GM19467 (cell line): ENCODE results near the gene IGSF21.
"Not testable (repeated sequence)": the region's sequence is repeated elsewhere in the genome, so short reads cannot be mapped to it uniquely, and the experiment has no call there.

Experiments
- ATAC-seq: cut with Tn5 transposase; IDR thresholded peaks from one replicate; pipeline ENCODE4 v1.9.1; 2021; ENCODE audit warnings: mild to moderate bottlenecking, moderate library complexity; ENCODE audit not compliant: unreplicated experiment

The IGSF21 gene

DNA sequence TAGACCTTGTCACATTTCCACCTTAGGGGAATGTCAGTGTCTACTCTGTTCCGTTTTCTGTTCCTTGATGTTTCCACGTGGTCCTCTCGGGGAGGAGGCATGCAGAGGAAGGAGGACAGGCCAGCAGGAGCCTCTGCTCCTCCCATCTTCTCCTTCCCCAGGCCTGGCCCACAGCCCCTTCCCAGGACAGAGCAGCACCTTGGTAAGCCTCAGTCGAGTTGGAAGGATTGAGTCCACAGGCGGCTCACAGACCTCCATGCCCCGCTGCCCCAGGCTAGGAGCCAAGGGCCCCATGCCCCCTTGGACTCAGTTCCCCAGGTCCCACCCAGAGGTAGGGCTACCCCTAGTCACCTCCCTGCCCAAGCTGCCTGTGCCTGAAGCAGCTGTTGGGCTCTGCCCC, 36.5 kb downstream of the IGSF21 start:
- no peak for ATAC-seq

DNA sequence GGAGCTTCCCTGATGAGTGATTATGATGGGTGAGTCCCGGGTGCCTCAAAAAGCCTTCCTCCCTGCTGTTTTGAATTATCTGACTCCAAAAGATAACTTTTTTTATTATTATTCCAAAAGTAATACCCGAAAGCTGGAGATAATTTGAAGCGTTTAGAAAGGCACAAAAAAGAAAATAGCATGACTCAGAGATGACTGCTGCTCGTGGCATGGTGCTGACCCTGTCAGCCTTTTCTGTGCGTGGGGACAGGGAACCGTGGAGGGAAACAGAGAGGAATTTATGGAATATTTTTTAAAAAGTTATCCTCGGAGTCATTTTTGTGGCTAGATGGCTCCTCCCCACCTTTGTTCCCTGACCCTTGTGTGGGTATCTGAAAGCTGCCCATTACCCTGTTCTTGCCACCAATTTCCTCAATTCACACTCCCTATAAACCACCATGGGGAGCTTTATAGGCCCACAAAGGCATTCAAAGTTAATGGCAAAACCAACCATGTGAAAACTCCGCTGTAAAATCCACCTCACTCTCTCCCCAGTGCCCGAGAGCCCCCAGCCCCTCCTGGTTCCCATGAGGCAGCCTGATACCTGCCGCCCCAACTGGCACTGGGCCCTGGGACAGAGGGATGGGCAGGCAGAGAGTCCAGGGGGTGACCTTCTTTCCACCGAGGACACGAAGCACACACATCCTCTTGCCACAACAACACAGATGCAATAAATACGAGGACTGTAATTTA, 37.5 kb downstream of the IGSF21 start:
- no peak for ATAC-seq

DNA sequence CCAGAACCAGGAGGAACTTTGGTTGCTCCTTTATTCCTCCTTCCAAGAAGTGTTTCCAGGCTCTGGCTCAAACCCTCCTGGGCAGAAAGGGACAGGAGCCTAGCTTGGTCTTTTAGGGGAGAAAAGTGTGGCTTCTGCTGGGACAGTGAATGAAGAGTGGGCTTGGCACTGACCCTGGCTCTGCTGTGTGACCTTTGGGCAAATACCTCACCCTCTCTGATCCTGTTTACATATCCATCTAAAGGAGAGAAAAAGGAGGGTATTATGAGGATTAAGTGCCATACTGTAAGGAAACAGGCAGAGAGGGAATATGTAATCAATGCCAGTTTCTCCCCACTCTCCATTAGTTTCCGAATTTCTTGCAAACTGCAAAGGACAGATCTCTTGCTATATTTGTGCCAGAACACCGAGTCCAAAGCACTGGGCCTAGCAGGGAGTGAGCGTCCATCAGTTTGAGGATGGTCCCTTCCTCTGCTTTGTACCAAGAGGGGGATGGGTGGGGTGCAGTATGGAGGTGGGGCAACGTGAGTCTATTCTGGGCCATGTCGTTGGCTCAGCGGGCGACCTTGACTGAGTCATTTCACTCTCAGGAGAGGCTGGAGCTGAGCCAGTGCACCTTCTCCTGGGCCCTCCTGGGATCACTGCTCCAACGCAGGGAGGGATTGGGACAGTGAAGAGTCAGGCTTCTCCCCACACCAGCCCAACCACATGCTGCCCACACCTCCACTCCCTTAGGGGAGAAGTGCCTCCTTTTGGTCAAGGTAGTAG, 38.4 kb downstream of the IGSF21 start:
- no peak for ATAC-seq

DNA sequence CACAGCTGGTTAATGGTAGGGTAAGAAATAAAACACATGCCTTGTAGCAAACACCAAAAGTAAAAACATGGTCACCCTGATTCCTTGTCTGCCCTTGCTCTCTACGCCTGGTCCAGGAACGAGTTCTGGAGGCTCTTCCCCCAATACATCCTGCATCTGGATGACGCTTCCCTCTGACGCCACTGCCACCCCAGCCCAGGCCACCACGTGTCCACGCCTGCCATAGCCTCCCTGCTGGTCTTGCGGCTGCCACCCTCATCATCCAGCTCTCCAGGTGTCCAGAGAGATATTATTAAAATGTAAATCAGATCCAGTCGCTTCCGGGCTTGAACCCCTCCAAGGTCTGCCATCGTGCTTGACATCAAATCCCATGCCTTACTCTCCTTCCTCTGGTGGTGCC, 39.3 kb downstream of the IGSF21 start:
- no peak for ATAC-seq

DNA sequence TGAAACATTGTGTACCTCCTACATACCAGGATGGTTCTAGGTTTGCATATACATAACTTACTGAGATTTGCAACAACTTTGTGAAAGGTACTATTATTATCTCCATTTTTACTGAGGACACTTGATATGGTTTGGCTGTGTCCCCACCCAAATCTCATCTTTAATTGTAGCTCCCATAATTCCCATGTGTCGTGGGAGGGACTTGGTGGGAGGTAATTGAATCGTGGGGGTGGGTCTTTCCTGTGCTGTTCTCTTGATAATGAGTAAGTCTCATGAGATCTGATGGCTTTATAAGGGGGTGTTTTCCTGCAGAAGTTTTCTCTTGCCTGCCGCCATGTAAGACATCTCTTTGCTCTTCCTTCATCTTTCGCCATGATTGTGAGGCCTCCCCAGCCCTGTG, 40.1 kb downstream of the IGSF21 start:
- no peak for ATAC-seq

DNA sequence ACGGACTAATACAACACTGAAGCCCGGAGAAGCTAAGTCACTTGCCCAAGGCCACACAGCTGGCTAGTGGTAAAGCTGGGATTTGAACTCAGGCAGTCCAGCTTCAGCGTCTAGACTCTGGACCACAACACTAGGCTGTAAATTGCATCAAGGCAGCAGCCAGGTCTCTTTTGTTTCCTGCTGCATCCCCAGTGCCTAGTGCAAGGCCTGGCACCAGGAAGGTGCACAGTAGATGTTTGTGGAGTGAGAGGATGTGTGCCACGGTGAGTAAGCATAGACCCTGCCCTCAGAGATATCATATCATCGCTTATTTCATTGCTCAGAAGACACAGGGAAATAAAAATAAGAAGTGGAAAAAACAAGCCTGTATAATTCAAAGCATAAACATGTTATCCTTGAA, 40.9 kb downstream of the IGSF21 start:
- no peak for ATAC-seq

DNA sequence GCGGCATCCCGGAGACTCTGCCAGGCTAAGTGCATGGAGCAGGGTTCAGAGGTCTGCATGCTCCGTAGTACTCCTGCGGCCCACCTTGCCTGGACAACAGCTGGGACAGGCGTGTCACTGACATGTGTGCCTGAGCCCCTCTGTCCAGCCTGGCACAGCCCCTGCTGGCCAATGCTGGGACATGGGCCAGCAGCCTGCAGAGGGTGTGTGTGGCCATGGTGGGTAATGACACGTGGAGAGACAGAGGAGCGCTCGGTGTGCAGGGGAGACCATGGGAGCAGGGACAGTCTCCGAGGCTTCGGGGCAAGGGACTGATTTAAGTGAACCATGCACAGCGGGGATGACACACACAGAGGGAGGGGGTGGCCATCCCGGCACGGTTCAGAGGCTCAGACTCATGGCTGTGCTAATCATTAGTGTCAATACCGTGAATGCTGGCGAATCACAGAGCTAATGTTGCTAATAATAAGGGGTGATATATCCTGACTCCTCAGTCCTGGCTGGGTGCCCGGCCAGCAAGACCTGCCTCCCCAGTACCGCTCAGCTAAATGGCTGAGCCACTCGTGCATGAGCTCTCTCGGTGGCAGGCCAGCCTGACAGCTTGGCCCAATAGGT, 41.5 kb downstream of the IGSF21 start:
- ATAC-seq = no peak

DNA sequence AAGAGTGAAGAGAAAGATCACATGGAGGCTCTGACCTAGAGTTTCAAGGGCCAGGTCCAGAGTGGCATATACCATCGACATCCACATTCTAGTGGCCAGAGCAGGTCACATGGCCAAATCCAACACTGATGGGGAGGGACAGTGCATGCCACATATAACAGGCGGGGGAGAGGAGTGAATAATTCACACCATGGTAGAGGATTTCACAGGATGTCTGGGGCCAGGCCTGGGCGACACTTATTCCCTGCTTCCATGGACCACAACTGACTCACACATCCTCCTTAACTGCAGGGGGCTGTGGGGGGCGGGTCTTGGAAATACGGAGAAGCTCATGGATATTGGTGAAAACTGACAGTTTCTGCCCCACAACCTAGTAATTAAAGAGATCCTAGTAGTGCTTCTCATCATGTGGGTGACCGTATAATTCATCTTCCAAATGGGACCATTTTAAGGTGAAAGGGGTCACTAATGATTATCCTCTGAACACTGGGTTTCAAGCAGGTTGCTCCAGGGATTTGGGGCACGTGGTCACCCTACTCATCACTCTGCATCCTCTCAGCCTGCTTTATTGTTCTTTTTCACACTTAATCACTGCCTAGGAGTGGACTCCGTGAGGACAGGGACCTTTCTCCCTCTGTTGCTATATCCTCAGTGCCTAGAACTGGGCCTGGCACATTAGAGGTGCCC, 44.0 kb downstream of the IGSF21 start:
- ATAC-seq = no peak

DNA sequence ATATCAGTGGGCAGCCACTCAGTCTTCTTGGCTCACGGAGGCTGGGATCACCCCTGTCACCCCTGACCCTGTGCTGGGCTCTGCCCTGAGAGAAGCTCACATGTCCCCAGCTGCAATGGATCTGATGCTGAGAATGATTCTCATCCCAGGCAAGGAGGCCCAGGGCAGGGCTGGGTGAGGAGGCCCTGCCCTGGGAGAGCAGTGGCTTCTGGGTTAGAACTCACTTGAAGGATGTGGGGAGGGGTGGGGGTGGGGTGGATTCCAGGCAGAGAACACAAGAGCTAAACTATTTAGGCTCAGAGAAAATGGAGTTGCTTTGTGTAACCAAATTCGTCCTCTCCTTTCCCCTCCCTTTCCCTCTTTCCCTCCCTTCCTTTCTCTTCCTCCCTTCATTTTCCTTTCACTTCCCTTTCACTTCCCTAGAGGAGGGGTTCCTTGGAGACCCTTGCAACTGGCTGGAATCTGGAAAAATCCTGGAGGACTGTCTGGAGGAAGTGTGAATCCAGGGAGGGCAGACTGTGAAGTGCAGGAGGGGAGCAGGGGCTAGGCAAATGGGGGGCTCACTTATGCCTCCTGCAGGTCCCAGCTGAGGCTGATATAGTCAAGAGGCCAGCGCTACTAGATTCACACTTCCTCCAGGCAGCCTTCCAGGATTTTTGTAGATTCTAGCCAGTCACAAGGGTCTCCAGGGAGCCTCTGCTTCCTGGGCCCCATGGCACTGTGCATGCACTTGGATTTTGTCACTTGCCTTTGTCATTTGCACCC, 47.0 kb downstream of the IGSF21 start:
- ATAC-seq = no peak

DNA sequence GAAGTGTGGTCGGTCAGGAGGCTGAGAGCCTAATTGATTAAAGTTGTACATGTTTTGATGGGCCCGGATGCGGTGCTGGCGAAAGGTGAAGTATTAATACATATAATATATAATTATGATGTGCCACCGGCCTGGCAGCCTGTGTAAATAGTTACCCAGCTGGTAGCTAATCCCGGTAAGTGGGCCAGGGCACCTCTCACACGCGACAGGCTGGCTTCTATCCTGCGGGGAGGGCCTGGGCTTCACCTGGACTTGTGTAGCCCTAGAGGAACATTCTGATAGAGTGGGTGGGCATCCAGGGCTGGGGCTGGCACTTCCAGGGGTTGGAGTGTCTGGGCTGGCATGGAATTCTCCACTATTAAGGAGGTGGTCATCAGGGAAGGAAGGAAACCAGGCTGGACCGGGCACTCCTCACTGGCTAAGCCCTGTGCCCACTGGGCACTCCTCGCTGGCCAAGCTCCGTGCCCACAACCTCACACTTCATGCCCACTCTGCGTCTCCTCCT, 48.3 kb downstream of the IGSF21 start:
- ATAC-seq = no peak

DNA sequence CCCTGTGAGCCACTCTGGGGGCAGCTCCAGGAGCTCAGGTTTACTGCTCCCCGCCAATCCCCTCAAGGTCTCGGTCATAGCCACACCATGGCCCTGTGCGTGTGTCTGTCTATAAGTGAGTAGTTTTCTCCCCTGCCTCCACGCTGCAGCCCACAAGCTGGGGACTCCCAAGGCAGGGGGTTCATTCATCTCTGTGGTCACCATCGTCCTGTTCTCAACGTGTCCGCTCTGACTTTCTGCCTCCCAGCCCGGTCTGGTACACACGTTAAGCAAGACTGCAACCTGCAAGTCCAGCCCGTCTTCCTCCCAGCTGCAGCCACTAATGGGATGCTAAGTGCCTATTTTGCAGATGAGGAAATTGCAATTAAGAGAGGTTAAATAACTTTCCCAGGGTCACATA, 49.8 kb downstream of the IGSF21 start:
- ATAC-seq = no peak

DNA sequence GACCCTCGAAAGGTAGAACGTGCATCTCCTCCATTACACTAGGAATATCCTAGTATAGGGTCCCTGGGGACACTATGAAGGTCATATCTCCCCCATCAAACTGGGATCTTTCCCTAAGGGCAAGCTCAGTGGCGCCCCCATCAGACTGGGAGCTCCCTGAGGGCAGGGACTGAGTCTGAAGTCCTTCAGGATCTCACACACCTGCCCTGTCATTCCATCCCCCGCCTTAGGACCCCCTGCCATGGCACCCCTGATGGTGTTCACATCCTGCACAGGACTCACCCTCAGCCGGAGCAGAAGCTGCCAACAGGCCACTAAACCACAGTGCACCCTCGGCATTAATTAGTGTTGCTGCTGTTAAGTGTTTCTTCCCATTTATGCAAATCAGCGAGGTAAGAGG, 50.4 kb downstream of the IGSF21 start:
- no peak for ATAC-seq

DNA sequence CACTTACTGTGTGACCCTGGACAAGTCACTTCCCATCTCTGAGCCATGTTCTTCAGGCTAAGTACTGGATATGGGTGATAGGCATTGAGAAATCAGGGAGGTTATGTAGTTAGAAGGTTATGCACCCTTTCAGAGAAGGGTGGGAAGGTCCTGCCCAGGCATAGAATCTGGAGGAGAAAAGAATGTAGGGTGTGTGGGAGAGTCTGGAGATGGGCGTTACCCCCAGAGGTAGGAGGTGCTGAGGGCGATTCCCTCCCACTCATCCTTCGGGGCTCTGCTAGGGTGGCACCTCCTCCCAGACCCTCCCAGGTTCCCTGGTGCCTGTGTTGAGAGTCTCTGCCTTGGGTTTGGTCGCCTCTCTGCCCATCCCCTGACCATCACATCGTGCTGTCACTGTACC, 51.1 kb downstream of the IGSF21 start:
- no peak for ATAC-seq

DNA sequence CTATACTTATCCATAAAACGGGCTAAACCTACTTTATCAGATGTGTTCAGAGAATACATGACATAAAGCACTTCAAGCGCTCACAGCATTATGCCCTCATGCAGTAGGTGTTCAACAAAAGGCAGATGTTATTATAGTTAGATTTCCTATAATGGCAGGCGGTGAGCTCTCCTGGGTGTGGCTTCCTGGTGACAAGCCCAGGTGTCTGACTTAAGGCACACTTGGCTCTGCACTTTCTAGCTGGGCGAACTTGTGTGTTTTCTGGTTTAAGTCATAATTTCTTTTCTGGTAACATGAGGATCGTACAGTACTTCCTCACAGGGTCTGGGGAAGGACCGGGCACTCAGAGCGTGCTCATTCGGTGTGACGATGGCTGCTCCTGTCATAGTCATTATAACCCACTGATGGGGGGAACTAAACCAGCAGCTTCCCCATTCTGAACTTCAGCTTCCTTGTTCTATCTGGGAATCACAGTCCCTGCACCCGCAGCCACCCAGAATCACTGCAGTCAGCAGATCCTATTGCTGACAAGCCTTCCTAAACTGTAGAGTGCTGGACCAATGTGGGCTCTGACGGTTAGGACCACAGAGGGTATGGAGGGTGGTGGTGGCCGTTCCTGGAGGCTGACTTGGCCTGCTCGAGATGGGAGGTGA, 52.8 kb downstream of the IGSF21 start:
- no peak for ATAC-seq

DNA sequence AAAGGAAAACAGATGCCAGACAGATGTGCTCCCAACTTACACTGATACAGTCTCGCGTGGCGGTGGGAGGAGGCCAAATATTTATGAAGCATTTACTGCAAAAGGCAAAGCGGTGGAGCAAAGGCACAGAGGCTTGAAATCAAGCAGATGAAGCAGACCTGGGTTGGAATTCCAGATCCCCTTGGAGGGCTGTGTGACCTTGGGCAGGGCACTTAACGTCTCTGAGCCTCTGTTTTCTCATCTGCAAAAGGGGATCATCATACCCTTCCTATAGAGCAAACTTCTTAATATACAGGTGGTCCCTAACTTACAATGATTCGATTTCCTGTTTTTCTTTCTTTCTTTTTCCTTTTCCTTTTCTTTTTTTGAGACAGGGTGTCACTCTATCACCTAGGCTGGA, 54.1 kb downstream of the IGSF21 start:
- no peak for ATAC-seq

DNA sequence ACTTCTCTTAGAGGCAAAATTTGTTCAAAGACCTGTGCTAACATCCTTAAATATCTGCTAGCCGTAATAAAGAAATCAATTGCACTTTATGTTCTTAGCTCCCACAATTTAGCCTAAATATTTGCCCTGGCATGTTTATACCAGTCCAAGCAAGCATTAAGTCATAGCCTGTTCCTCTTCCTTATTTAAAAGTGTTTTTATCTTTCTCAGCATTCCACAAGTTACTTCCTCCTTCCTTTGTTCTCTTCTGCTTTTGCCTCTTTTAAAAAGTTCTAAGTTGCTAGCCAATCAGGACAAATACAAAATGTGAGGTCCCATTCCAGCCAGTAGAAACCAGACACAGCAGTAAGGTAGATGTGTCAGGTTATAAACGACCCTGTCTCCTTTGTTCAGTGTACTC, 58.0 kb downstream of the IGSF21 start:
- ATAC-seq = not testable (repeated sequence)

DNA sequence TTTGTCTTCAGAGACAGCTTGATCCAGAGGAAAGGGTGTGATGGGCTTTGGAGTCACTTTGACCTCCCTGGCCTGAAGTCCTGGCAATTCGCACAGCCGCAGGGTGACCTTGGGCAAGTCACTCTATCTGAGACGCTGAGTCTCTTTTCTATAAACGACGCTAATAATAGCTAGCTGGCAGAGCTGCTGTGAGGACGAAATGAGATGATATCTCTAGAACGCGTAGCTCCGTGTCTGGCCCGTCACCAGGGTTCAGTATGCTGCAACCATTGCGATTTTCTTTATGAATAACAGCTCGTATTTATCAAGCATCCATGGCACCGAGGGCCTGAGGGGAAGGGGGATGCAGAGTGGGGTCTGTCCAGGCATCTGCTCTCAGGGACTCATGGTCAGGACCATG, 58.7 kb downstream of the IGSF21 start:
- no peak for ATAC-seq

DNA sequence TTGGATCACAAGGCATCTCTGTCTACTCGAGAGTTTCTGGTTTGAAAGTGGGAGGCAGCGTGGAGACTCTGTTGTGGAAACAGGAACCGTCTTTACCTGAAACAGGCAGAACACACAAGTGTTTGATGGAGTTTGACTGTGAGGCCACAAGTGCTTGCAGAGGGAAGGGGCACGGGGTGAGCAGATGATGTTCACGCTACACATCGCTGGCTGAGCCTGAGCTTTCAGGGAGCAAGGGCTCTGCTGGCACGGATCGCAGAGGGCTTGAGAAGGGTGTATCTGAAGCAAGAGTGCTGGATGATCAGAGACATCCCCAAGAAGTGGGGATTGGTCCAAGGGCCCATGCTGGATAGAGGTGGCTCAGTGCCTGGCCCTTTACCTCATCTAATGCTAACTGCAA, 59.3 kb downstream of the IGSF21 start:
- no peak for ATAC-seq

DNA sequence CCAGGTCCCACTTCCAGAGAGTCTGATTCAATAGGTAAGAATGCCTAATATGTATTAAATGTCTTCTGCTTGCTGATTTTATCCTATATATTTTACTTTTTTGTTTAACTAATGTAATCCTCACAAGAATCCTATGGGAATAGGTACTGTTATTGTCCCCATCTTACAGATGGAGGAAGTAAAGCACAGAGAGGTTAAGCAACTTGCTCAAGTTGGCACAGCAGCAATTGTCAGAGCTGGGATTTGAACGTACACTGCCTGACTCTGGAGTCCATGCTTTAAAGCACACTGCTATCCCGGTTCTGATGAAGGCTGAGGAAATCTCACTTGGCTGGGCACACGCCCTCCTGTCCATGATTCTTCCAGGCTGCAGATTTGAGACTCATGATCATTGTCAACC, 62.8 kb downstream of the IGSF21 start:
- no peak for ATAC-seq

DNA sequence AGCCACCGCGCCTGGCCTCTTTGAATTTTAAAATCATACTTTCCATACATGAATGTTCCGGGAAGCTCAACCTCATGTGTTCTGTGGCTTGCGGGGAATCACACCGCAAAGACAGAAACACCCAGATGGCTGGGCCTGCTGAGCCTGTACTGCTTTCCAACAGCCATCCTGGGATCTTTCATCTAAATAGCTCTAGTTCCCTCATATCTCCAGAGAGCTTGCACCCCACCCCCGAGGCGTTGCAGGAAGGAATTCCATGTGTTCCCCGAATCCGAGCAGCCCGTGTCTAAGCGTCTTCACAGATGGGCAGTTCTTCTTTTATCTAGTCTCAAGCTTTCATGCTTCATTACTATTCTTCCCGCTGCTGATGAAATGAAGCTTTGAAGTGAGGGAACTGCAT, 66.4 kb downstream of the IGSF21 start:
- no peak for ATAC-seq
